ENCODE results near the gene MGAT5B.
"Not testable (repeated sequence)": the region's sequence is repeated elsewhere in the genome, so short reads cannot be mapped to it uniquely, and the experiment has no call there.

The MGAT5B gene

DNA sequence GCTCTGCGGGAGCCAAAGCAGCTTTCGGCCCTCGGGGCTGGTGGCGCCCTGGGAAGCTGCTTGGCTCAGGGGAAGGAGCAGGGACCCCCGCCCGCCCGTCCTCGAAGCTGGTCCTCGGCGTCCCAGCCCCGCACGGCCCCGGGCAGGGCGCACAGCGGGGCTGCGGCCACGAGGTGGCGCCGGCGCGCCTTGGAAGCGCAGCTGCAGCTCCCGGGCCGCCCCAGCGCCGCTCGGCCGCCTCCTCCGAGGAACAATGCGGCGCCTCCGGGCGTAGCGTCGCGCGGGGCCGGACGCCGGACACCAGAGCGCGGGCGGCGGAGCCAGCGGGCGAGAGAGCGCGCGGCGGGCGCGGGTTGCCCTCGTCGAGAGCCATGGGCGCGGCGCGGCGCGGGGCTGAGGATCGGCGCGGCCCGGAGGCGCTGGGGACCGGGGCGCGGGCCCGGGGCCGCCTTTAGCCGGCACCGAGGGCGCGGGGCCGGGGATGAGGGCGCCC lies at the start of gene MGAT5B:
Gene MGAT5B, plus strand, starts transcription at position 229 of the 493 bp plus-strand sequence. CDS start 626 bp downstream, outside the sequence.
- DNase-seq (ENCODE audit: low read depth, low spot score) = peak; percentile 47

GRCh38 chr17:76820039-76820438 lies 48.2 kb upstream of the MGAT5B start:
- DNase-seq (ENCODE audit: low read depth, low spot score) = no peak

DNA sequence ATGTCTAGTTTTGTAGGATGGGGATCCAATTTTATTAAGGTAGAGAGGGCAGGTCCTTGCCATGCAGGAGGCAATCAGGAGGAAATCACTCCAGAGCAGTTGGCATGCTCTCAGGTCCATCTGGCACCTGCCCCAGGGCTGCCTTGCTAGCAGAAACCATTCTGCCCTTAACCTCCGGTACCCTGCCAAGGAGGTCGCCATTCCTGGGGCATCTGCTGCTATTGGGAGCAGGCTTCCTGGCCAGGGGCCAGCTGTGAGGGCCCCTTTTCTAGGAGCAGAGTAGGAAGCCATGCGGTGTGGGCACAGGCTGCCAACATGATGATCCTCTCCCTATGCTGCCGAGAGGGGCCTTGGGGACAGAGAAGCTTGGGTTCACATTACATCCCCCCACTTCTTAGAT lies 47.6 kb upstream of the MGAT5B start:
- no peak for DNase-seq (ENCODE audit: low read depth, low spot score)

- DNase-seq (ENCODE audit: low read depth, low spot score) = no peak
Observed at GRCh38 chr17:76822184-76822778, 45.9 kb upstream of the MGAT5B start.

GRCh38 chr17:76824093-76824492 lies 44.1 kb upstream of the MGAT5B start:
- no peak for DNase-seq (ENCODE audit: low read depth, low spot score)

- no peak for DNase-seq (ENCODE audit: low read depth, low spot score)
Observed at GRCh38 chr17:76826330-76827068, 41.7 kb upstream of the MGAT5B start.

GRCh38 chr17:76827736-76828135 lies 40.5 kb upstream of the MGAT5B start:
- no peak for DNase-seq (ENCODE audit: low read depth, low spot score)

GRCh38 chr17:76830987-76831715 lies 37.1 kb upstream of the MGAT5B start:
- no peak for DNase-seq (ENCODE audit: low read depth, low spot score)

DNA sequence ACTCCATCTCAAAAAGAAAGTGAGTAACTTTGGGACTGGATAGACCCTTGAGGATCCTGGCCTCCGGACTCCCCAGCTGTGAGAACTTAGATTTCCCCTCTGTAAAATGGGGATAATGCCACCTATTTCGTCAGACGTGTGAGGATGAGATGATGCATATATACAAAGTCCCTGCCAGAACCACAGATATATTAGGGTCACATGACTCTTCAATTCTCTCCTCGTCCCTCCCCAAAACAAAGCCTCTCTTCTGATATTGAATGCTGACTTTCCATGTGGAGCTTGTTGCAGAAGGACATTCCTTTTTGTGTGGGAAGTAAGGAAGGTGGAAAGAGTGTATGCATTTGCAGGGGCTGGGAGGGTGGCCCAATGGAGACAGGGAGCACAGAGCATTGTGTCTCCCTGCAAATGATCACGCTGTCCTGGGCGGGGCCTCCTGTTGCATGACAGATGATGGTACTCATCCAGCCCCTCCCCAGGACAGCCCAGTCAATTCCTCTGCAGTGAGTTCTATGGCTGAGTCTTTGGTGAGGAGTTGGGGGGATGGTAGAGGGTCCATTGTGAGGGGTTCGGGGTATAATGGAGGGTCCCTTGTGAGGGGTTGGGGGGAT lies 35.1 kb upstream of the MGAT5B start:
- no peak for DNase-seq (ENCODE audit: low read depth, low spot score)

DNA sequence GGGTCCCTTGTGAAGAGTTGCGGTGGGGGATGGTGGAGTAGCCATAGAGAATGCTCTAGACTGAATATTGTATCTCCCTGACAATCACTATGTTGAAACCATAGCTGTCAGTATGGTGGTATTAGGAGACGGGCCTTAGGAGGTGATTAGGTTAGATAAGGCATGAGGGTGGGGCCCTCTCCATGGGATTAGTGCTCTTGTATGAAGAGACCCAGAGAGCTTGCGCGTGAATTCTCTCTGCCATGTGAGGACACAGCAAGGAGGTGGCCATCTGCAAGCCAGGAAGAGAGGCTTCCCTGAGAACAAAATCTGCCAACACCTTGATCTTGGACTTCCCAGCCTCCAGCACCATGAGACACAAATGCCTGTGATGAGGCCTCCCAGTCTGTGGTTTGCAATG lies 34.5 kb upstream of the MGAT5B start:
- no peak for DNase-seq (ENCODE audit: low read depth, low spot score)

DNA sequence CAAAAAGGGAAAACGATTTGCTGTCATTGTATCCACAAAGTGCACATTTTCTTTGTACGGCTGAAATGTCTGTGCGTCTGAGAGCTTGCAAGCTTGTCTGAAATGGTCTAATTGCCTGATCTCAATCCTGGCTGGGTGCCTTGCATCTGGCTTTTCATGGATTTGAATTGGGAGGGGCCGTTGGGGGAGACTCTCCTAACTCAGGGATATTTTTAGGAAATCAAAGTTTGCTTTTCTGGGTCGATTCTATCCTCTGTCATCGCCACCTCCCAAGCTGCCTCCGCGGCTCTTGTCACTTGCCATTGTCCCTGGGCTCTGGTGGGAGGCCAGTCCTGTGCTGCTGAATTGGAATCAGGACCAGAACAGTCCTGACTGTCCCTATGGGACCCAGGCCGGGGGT lies 33.3 kb upstream of the MGAT5B start:
- no peak for DNase-seq (ENCODE audit: low read depth, low spot score)

- DNase-seq (ENCODE audit: low read depth, low spot score) = no peak
Observed at GRCh38 chr17:76840443-76840767, 27.8 kb upstream of the MGAT5B start.

DNA sequence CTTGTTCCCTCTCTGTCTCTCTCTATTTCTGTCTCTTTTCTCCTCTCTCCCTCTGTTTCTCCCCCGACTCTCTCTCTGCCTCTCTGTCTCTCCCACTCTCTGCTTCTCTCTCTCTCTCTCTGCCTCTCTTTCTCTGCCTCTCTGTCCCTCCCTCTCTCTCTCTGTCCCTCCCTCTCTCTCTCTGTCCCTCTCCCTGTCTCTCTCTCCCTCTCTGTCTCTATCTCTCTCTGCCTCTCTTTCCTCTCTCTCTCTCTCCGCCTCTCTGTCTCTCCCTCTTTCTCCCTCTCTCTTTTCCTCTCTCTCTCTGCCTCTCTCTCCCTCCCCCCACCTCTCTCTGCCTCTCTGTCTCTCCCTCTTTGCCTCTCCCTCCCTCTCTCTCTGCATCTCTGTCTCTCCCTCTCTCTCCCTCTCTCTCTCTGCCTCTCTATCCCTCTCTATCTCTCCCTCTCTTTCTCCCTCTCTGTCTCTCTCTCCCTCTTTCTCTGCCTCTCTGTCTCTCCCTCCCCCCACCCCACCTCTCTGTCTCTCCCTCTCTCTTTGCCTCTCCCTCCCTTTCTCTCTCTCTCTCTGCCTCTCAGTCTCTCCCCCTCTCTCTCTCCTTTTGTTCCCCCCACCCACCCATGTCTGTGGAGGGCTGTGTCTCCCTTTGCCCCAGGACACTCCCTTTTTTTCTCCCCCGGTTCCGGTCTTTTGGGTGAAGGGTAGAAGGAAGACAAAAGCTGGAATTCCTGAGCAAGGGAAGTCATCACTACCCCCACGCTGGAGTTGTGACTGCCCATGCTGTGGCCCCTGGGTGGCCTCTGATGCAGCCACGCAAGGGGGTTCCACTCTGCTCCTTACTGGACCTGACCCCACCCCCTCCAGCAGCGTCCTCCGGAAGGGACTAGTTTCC lies 27.1 kb upstream of the MGAT5B start:
- no peak for DNase-seq (ENCODE audit: low read depth, low spot score)

DNA sequence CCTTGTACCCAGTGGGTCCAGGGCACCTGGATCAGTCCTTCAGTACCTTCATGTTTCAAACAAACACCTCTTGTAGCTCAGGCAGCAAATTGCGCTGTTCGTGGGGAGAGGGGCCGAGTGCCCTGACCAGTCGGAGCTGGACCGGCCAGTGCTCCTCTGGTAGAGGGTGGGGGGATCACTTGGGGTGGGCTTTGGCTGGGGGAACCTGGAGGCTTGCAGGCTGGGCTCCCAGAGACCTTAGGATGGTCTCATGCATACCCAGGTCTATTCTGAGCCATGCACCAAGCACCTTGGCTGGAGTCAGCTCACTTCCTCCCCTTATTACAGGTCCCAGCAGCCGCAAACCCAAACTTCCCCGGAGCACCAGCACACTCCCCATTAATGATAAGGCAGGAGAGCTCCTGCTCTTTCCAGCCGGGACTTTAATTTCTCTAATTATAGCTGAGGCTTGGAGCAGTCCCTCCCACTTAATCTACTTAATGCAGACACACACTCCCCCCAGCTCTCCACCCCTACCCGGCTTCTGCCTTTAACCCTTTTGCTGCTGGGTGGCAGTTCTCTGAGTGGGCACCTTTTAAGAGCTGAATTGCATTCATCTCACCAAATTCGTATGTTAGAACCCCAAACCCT lies 26.3 kb upstream of the MGAT5B start:
- DNase-seq (ENCODE audit: low read depth, low spot score) = no peak

- DNase-seq (ENCODE audit: low read depth, low spot score) = not testable (repeated sequence)
Observed at GRCh38 chr17:76843068-76843467, 25.1 kb upstream of the MGAT5B start.

DNA sequence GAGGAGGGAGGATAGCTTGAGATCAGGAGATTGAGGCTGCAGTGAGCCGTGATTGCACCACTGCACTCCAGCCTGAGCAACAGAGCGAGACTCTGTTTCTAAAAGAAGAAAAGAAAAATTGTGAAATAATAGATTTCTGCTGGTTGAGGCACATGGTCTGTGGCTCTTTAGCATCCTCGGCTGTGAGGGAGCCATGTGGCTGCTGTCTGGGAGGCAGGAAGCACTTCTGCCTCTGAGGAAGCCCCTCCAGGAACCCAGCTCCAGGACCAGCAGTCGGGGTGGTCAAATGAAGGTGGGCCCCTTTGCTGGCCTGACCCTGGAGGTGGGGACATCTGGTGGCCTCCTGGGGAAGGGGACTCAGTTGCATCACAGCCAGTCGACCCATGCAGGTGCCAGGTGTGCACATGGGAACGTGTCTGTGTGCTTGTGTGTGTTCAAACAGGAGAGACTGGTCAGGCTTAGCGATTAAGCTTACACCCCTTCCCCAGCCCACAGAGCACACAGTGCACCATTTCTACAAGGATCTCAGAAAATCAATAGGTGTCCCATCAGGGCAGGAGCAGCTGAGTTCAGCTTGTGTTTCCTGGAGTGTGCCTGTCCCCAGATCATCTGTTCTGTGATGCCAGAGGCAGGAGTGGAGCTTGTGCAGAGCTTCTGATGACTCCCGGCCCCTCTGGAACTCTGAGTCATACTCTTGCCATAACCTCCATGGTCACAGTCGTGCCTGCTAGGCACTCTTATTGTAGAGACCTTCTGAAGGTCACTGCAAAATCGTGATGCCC lies 24.3 kb upstream of the MGAT5B start:
- no peak for DNase-seq (ENCODE audit: low read depth, low spot score)

- DNase-seq (ENCODE audit: low read depth, low spot score) = no peak
Observed at GRCh38 chr17:76844485-76844829, 23.7 kb upstream of the MGAT5B start.

DNA sequence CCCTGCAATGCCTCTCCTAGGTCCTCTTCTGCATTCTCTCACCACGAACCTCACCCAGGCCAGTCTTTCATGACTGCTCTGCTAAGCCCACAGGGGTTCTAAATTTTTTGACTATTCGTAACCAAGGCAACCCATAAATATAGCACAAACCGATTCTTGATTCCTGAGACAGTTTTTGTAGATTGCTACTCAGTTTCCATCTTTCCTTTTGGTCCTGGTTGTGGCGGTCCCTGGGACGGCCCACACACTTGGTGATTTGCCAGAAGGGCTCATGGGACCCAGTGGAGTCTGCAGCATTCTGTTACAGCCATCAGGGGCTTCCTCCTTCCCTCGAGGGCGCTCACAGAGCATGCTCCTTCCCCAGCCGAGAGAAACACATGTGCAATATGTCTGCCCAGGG lies 23.4 kb upstream of the MGAT5B start:
- no peak for DNase-seq (ENCODE audit: low read depth, low spot score)

- no peak for DNase-seq (ENCODE audit: low read depth, low spot score)
Observed at GRCh38 chr17:76845541-76846017, 22.6 kb upstream of the MGAT5B start.

DNA sequence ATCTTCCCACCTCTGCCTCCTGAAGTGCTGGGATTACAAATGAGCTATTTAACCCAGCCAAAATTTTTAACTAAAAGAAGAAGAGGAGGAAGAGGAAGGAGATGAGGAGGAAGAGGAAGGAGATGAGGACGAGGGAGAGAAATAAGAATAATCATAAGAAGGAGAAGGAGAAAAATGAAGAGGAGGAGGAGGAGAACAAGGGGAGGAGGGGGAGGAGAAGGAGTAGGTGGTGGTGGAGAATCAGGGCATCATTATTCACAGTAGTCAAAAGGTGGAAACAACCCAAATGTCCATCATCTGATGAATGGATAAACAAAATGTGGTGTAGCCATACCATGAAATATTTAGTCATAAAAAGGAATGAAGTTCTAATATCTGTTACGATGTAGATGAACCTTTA lies 21.2 kb upstream of the MGAT5B start:
- DNase-seq (ENCODE audit: low read depth, low spot score) = no peak

All from smooth muscle cell of the brain vasculature (primary cell).